Measurements from ENCODE around the gene OTOS.
A peak's percentile ranks its signal among the peaks of the same experiment; 100 is the strongest.

OTOS gene

DNA sequence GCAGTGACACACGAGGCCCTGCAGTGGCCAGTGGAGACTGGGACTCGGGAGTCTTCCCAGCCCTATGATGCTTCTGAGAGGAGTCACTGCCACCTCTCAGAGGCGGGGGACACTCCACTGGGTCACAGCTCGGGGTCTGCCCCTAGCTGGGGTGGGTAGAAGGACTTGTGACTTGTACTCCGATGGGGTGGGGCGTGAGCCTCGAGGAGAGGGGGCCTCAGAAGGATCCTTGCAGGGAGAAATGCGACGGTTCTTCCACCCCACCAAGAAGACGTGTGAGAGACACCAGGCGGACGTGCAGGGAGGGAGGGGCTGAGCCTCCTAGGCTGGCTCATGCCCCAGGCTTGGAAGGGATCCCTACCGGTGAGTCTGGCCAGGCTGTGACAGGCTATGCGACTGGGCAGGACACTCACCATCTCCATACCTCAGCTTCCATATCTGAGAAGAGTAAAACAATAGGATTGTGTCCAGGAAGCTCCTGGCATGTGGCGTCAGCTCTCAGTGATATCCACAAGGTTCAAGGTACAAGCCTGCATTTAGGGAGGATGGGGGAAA lies 11.1 kb upstream of the OTOS start:
- Mint-ChIP-seq H3K36me3 (no peaks in the 10 kb centered on the region), H3K9me3 (peaks cover 3 to 7% of the 10 kb centered on the region in 2 donors), H3K27me3 (peaks cover 31 to 33% of the 10 kb centered on the region in 2 donors), H3K4me3 (no peak overlapping the region), H3K27ac (no peak overlapping the region), H3K4me1 (peaks cover 0 to 4% of the 10 kb centered on the region in 2 donors)
- no peak for DNase-seq
- no peak for ATAC-seq (replicated peaks)

DNA sequence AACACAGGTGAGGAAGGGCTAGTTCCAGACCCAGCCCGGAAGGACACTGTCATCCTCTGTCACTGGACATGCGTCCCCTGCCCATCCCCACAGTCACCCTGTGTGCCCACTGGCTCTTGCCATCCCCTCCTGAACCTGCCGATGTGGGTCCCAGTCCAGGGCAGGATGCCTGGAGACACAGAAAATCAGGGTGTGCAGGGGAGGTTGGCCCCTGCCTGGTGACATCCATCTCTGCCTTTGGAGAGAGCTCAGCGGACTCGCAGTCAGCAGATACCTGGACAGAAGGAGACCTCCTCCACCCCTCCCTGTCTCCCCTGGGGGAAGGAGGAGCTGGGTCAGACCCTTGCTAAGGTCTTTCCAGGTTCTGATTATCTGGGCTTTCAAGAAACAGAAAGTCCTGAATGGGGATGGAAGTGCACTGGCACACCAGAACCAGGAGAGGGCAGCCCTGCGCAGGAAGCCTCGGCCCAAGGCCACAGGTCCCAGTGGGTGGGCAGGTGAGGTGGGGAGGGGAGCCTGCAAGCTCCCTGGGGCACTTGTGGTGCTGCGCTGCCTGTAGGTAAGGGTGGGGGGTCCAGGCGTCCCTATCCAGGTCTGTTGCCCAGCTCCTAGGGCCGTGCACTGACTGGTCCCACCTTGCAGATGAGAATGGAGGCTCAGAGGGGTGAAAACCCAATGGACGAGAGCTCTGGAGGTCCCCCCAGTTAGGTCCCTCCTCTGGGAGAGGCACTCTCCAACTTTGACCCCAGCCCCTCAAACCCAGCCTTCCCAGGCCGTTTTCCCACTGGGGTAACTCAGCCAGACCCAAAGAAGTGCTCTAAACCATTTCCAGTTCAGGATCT lies 9.7 kb upstream of the OTOS start:
- ATAC-seq (replicated peaks) (peak; percentile 67 to 79), DNase-seq (no peak)
- Mint-ChIP-seq H3K4me1 (peaks cover 0 to 4% of the 10 kb centered on the region in 2 donors), H3K4me3 (no peak overlapping the region), H3K27me3 (peaks cover 31 to 39% of the 10 kb centered on the region in 2 donors), H3K9me3 (peaks cover 3 to 7% of the 10 kb centered on the region in 2 donors), H3K36me3 (no peaks in the 10 kb centered on the region), H3K27ac (no peak overlapping the region)

- Mint-ChIP-seq H3K27ac (no peak overlapping the region), H3K27me3 (peaks cover 38 to 44% of the 10 kb centered on the region in 2 donors), H3K4me3 (no peak overlapping the region), H3K36me3 (no peaks in the 10 kb centered on the region), H3K4me1 (peaks cover 5 to 6% of the 10 kb centered on the region in 2 donors), H3K9me3 (peaks cover 3 to 6% of the 10 kb centered on the region in 2 donors)
- DNase-seq (no peak), ATAC-seq (replicated peaks) (no peak)
Observed at GRCh38 chr2:240147911-240148587, 7.6 kb upstream of the OTOS start.

DNA sequence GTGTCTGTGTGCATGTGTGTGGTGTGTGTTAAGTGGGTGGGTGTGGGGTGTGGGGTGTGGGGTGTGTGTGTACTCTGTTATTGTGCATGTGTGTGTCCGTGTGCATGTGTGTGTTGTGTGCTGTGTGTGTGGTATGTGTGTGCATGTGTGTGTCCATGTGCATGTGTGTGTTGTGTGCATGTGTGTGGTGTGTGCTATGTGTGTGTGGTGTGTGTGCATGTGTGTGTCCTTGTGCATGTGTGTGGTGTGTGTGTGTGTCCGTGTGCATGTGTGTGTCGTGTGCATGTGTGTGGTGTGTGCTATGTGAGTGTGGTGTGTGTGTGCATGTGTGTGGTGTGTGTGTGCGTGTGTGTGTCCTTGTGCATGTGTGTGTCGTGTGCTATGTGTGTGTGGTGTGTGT lies 6.9 kb upstream of the OTOS start:
- Mint-ChIP-seq H3K36me3 (no peaks in the 10 kb centered on the region), H3K27me3 (peaks cover 38 to 44% of the 10 kb centered on the region in 2 donors), H3K9me3 (peaks cover 0 to 2% of the 10 kb centered on the region in 2 donors), H3K4me3 (no peak overlapping the region), H3K27ac (no peak overlapping the region), H3K4me1 (peaks cover 5 to 6% of the 10 kb centered on the region in 2 donors)
- DNase-seq (no peak), ATAC-seq (replicated peaks) (no peak)

DNA sequence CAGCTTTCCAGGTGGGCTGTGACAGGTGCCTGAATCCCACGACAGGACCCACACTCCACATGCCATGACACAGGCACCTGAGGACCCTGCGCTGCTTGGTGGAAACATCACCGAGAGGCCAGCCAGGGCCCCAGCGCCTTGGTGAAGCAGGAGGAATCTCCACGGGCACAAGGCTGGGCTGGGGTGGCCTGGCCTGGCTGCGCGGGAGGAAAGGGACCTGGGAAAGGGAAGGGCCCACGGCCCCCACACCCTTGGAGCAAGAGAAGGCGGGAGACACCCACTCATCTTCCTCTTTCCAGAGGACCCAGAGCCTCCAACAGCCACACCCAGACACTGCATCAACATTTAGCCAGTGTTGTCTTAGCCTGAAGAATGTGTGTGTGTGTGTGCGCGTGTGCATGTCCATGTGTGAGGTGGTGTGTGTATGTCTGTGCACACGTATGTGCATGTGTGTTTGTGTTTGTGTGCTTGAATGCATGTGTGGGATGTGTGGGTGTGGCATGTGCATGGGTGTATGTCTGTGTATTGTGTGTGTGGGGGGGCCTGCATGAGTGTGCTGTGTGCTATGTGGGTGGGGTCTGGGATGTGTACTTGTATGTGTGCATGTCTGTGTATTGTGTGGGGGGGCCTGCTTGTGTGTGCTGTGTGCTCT lies 6.3 kb upstream of the OTOS start:
- Mint-ChIP-seq H3K27ac (no peak overlapping the region), H3K36me3 (no peaks in the 10 kb centered on the region), H3K9me3 (peaks cover 0 to 2% of the 10 kb centered on the region in 2 donors), H3K27me3 (peaks cover 41 to 44% of the 10 kb centered on the region in 2 donors), H3K4me3 (no peak overlapping the region), H3K4me1 (peaks cover 5 to 6% of the 10 kb centered on the region in 2 donors)
- DNase-seq (no peak), ATAC-seq (replicated peaks) (no peak)

DNA sequence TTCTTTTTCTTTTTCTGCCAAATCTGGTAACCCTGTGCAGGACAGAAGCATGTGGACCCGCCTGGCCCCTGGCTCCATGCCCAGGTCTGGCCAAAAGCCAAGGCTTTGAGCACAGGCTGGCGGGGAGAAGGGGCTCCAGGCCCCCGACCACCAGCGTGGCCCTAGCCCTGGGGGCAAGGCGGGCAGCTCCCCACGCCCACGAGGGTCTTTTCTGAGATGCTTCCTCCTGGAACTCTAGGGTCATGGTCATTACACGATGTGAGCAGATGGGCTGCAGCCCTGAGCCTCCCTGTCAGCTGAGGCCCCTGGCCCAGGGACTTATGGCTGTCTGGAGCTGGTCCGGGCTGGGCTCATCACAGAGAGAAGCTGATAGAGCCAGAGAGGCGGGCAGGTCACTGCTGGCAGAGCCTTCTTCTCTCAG lies 5.7 kb upstream of the OTOS start:
- peaks cover 5 to 6% of the 10 kb centered on the region in 2 donors for H3K4me1 Mint-ChIP-seq
- no peak overlapping the region for H3K27ac Mint-ChIP-seq
- peaks cover 41 to 42% of the 10 kb centered on the region in 2 donors for H3K27me3 Mint-ChIP-seq
- no peak overlapping the region for H3K4me3 Mint-ChIP-seq
- ATAC-seq (replicated peaks) (no peak), DNase-seq (no peak)
- peaks cover 0 to 2% of the 10 kb centered on the region in 2 donors for H3K9me3 Mint-ChIP-seq
- H3K36me3 Mint-ChIP-seq = no peaks in the 10 kb centered on the region

GRCh38 chr2:240145461-240145860 lies 5.0 kb upstream of the OTOS start:
- DNase-seq (no peak), ATAC-seq (replicated peaks) (no peak)
- peaks cover 40 to 46% of the 10 kb centered on the region in 2 donors for H3K27me3 Mint-ChIP-seq
- H3K9me3 Mint-ChIP-seq = peaks cover 0 to 2% of the 10 kb centered on the region in 2 donors
- no peaks in the 10 kb centered on the region for H3K36me3 Mint-ChIP-seq
- H3K4me1 Mint-ChIP-seq = peaks cover 5 to 6% of the 10 kb centered on the region in 2 donors
- no peak overlapping the region for H3K4me3 Mint-ChIP-seq
- no peak overlapping the region for H3K27ac Mint-ChIP-seq

- H3K27me3 Mint-ChIP-seq = peaks cover 33 to 42% of the 10 kb centered on the region in 2 donors
- no peak for DNase-seq
- H3K36me3 Mint-ChIP-seq = no peaks in the 10 kb centered on the region
- no peak overlapping the region for H3K27ac Mint-ChIP-seq
- no peak for ATAC-seq (replicated peaks)
- H3K9me3 Mint-ChIP-seq = peaks cover 0 to 2% of the 10 kb centered on the region in 2 donors
- no peak overlapping the region for H3K4me3 Mint-ChIP-seq
- peaks cover 3 to 5% of the 10 kb centered on the region in 2 donors for H3K4me1 Mint-ChIP-seq
Observed at GRCh38 chr2:240144649-240145261, 4.3 kb upstream of the OTOS start.

DNA sequence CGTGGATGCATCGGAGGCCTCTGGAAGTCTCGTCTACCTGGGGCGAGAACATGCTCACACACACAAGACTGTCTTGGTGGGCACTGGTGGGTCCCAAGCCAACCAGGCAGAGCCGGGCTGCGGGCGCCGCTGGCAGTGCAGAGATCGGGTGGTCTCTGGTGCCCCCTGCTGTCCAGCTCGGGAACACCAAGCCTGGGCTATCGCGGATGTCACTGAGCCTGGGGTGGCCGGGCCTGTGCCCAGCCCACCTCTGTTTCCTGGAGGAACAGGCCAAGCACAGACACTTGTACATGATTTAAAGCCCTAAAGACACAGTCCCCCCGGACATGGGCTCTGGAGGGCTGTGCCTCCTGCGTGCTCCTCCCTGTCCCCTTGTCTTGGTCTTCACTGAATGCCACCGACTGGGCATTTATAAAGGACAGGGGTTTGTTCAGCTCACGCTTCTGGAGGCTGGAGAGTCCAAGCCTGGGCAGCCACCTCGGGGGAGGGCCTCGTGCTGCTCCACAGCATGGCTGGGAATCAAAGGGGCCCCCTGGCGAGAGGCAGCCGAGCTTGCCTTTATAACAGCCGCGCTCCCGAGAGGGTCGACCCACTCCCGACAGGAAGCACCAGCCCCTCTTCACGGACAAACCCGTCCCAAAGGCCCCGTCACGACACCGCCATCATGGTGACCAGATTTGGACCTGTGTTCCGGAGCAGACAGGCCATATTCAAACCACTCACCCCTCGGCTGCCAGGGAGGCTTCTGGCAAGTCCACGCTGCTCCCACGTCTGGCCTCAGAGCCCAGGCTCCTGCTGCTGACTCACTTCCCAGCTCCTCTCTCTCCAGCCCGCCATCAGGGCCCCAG lies 3.6 kb upstream of the OTOS start:
- peaks cover 37 to 46% of the 10 kb centered on the region in 2 donors for H3K27me3 Mint-ChIP-seq
- no peaks in the 10 kb centered on the region for H3K36me3 Mint-ChIP-seq
- H3K9me3 Mint-ChIP-seq = peaks cover 0 to 2% of the 10 kb centered on the region in 2 donors
- H3K4me3 Mint-ChIP-seq = no peak overlapping the region
- no peak overlapping the region for H3K27ac Mint-ChIP-seq
- DNase-seq (peak; percentile 61), ATAC-seq (replicated peaks) (peak; percentile 93 to 97)
- H3K4me1 Mint-ChIP-seq = peaks cover 3 to 5% of the 10 kb centered on the region in 2 donors

GRCh38 chr2:240143276-240143675 lies 2.8 kb upstream of the OTOS start:
- H3K36me3 Mint-ChIP-seq = no peaks in the 10 kb centered on the region
- no peak overlapping the region for H3K27ac Mint-ChIP-seq
- H3K9me3 Mint-ChIP-seq = peaks cover 0 to 2% of the 10 kb centered on the region in 2 donors
- peak; percentile 10 to 17 for ATAC-seq (replicated peaks)
- peaks cover 42 to 43% of the 10 kb centered on the region in 2 donors for H3K27me3 Mint-ChIP-seq
- no peak for DNase-seq
- H3K4me1 Mint-ChIP-seq = peaks cover 3 to 5% of the 10 kb centered on the region in 2 donors
- H3K4me3 Mint-ChIP-seq = no peak overlapping the region

- DNase-seq = no peak
- Mint-ChIP-seq H3K9me3 (peaks cover 0 to 2% of the 10 kb centered on the region in 2 donors), H3K27me3 (peaks cover 38 to 39% of the 10 kb centered on the region in 2 donors), H3K4me1 (peaks cover 2 to 5% of the 10 kb centered on the region in 2 donors), H3K27ac (peak overlapping the region; percentile 20), H3K4me3 (no peak overlapping the region), H3K36me3 (no peaks in the 10 kb centered on the region)
- ATAC-seq (replicated peaks) = no peak
Observed at GRCh38 chr2:240142859-240143258, 2.4 kb upstream of the OTOS start.

GRCh38 chr2:240142256-240142775 lies 1.9 kb upstream of the OTOS start:
- H3K36me3 Mint-ChIP-seq = no peaks in the 10 kb centered on the region

GRCh38 chr2:240141736-240142135 lies 1.3 kb upstream of the OTOS start:
- ATAC-seq (replicated peaks) (no peak), DNase-seq (no peak)
- Mint-ChIP-seq H3K4me1 (peaks cover 6 to 12% of the 10 kb centered on the region in 2 donors), H3K4me3 (no peak overlapping the region), H3K9me3 (no peaks in the 10 kb centered on the region), H3K36me3 (no peaks in the 10 kb centered on the region), H3K27ac (no peak overlapping the region), H3K27me3 (peaks cover 32% of the 10 kb centered on the region in 2 donors)

More at GRCh38 chr2:240142256-240142775, 1.9 kb upstream of the OTOS start:
- ATAC-seq (replicated peaks) (no peak), DNase-seq (no peak)
- Mint-ChIP-seq H3K27me3 (peaks cover 34 to 37% of the 10 kb centered on the region in 2 donors), H3K9me3 (peaks cover 0 to under 1% of the 10 kb centered on the region in 2 donors), H3K4me3 (no peak overlapping the region), H3K4me1 (peaks cover 2 to 7% of the 10 kb centered on the region in 2 donors), H3K27ac (no peak overlapping the region)

Data from stimulated activated naive B cell treated with anti-CD40 and anti-IgM and Interleukin-4, amounts not matched to agents 10 μg/mL and 1 μg/mL and 100 μg/mL, for 72 hours (primary cell).